Umbilical cord (tissue), 2 donors: ENCODE results near the gene TTC34. TPM values are rescaled to one million over a fixed set of nuclear protein-coding genes. Genes with fewer than 3 reads are reported as not detected.

Source experiments
- DNase-seq: peaks from one replicate; pipeline ENCODE4 v3.0.0-alpha.2; 2015; ENCODE audit warnings: low spot score
- total RNA-seq: library from RNA; depleted of rRNA; stranded (reverse); fragments of >200 nt; gene quantifications from one replicate; pipeline ENCODE4 v1.2.3, GENCODE V29; 2014; ENCODE audit warnings: low replicate concordance; ENCODE audit not compliant: insufficient read depth

TTC34 gene
- total RNA-seq, 1 donor from 2014 or later: under 0.01 TPM

DNA sequence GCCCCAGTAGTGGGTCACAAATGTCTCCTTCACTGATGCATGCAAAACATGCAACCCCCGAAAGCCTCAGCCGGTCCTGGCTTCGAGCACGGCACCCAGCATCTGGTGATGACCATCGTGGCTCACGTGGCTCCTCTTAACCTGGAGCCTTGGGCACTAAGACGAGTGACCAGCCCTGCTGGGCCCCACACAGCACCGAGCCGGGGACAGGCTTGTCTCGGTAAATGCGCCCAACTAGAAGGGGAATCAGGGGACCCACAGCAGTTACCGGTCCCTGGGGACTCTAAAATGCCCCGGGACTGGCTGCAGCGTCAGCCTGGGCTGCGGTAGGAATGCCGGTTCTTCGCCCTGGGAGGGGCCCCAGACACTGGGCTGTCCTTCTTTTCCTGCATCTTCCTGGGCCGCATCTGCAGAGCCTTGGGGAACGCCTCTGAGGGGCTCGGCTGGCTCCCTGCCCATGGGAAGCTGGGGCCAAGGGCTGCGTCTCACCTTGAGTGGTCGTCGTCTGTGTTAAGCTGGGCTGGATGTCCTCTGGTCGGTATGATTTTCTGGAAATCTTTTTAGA, 13.1 kb upstream of the TTC34 start:
- no peak for DNase-seq

DNA sequence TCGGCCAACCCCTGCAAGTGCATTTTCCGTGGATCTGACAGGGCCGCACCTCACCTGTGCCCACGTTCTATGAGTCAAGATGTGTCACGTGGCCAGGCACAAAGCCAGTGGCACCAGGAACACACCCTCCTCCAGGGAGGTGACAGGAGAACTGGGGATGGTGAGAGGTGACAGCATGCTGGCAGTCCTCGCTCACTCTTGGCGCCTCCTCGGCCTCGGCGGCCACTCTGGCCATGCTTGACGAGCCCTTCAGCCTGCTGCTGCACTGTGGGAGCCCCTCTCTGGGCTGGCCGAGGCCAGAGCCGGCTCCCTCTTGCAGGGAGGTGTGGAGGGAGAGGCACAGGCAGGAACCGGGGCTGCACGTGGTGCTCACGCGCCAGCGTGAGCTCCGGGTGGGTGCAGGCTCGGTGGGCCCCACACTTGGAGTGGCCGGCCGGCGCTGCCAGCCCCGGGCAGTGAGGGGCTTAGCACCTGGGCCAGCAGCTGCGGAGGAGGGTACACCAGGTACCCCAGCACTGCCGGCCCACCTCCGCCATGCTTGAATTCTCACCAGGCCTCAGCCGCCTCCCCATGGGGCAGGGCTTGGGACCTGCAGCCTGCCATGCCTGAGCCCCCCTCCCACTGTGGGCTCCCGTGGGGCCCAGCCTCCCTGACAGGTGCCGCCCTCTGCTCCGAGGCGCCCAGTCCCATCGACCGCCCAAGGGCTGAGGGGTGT, 11.6 kb upstream of the TTC34 start:
- DNase-seq: no peak

DNA sequence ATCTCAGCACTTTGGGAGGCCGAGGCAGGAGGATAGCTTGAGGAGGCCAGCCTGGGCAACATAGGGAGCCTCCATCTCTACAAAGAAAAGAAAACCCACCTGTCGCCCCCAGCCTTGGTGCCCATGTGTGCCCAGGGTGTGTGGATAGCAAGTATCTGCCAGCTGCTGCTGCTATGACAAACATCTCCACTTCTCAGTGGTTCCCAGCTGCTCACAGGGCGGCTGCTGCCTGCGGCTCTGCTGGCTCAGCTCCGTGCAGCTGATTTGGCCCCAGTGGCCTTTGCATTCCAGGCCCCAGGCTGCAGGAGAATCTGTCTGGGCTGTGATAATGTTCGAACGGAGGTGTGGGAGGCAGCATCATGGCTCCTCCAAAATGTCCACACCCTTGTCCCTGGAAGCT, 10.6 kb upstream of the TTC34 start:
- no peak for DNase-seq

DNA sequence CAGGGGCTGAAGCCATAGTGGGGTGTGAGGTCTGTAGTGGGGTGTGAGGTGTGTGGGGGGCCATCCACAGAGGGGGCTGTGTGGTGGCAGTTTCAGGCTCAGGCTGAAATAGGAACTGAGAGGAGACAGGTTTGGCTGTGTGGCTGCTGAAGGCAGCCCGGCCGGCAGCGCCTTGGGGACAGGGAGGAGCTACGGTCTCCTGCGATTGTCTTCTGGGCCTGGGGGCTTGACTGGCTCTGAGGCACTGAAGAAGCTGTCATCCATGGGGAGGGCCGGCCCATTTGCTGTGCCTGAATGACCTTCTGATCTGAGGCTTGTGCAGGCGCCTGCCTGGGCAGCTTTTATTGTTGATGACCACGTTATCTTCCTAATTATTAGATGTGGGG, 10.0 kb upstream of the TTC34 start:
- no peak for DNase-seq

DNA sequence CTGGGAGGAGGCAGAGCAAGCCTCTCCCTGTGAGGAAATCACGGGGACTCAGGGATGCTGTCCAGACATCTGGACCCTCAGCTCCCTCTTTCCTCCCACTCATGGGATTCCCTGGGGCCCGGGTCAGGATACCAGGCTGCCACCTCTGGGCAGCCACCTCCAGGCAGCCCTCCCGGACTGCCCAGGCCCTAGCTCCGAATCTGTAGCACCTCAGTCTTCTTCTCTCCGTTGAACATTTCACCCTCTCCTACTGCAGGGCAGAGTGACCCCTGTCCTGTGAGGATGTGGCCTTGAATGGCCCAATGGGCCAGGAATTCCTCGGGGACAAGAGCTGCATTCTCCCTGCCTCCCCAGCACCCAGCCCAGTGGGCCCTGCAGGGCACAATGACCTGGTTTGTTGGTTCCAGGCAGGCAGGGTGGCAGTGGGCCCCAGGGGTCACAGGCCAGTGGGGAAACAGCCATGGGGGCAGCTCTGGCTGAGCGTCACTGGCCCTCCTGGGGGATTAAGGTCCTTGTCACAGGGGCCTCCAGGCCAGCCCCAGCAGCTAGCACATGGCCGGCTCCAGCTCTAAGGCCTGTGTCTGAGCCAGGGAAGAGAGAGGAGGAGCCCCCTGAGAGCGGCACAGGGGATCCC, 9.5 kb upstream of the TTC34 start:
- DNase-seq: no peak

DNA sequence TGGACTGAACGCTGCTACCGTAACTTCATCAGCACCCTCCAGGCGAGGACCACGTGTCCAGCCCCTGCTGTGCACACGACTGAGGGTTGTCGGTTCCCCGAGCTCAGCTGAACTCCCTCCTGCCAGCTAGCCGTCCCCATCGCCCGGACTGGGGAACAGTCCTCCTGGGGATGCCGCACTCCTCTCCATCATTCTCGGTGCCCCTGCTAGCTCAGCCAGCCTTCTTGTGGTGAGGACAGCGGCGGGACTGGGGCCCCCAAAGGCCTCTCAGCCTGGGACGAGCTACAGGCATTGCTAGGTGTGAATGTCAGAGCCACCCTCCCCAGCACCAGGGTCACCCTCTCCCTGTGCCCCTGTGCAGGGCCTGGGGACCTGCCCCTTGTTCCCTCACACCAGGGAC, 8.8 kb upstream of the TTC34 start:
- no peak for DNase-seq

DNA sequence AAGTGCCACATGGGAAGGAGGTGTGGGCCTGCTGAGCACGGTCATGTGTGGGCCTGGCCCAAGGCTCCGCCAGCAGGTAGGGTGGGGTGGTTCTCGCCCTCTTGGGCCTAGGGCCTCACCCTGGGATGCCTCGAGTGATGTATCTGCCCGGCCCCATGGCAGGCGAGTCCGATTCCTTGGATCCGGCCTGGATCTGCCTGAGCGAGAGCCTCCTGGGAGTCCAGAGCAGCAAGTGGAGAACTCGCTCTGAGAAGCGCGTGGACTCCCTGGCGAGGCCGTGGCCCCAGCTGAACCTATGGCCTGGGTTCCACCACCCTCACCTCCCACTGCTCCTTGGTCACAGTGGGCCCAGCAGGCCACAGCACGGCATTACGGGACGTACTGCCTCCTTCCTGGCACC, 8.2 kb upstream of the TTC34 start:
- DNase-seq: no peak

DNA sequence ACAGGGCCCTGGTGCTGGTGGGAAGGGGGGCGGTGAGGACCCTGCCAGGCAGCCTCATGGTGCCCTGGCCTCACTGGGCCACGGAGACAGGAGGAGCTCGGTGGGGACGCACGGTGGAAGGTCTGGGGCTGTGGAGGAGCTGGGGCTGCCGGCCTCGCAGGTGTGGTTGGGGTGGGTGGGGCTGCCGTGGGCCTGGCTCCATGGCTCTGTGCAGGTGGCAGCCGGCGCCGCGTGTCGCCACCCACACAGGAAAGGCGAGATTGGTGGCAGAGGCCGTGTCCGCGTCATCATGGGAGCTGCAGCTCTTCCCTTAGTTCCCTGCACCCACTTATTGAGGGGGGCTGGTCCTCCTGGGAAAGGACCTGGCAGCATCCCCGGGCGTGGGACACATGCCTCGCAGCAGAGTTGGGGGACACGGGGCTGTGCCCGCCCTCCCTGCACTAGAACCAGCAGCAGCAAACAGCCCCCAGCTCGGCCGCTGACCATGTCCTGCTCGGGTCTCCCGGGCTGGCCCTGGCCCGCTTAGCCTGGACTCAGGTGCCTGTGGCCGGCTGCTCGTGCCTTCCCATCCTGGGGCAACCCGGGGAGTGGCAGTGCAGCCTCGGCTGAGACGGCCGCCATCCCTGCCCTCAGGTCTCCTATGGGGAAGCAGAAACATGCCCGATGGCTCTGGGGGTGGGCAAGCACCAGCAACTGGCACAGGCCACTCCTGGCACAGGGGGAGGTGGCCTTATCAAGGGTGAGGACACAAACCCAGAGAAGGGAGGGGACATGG, 7.5 kb upstream of the TTC34 start:
- DNase-seq: no peak

DNA sequence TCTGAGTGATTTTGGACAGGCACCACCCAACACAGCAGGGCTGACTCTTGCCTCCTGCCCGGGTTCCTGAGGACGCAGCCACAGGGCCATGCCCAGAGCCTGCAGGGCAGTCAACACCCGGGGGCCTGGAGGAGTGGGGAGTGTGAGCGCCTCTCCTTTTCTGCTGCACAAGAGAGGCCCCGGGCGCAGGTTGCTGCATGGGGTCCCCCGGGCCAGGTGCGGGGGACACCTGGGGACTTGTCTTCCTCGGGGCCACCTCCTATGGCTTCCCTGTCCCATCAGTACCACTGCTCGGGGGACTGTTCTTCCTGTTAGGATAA, 6.9 kb upstream of the TTC34 start:
- DNase-seq: no peak

DNA sequence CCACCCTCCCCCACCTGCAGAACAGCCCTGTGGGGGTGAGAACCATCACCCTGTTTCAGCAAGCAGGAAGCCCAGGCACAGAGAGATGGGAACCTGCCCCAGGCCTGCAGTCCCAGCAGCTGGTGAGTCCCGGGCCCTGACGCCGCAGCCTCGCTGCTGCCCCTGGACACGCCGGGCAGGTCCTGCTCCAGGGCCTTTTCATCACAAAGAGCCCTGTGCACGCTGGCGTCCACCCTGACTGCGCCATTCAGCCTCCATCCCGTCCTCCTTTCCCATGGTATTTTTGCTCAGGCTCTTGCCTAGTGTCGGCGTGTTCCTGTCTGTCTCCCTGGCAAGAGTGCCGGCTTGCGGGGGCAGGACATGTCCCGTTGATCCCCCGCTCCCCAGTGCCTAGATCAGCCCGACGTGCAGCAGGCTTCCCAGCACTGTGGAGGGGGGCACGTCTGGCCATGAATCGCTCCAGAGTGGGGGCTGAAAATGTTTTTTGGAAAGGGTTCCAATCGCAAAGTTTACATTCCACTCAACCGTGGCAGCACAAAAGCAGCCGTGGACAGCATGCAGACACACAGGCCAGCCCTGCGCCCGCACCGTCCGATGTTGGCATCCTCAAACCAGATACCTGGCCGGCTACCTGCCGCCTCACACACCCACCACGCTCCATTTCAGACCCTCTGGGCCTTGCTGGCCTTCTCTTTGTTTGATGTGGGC, 6.3 kb upstream of the TTC34 start:
- no peak for DNase-seq

DNA sequence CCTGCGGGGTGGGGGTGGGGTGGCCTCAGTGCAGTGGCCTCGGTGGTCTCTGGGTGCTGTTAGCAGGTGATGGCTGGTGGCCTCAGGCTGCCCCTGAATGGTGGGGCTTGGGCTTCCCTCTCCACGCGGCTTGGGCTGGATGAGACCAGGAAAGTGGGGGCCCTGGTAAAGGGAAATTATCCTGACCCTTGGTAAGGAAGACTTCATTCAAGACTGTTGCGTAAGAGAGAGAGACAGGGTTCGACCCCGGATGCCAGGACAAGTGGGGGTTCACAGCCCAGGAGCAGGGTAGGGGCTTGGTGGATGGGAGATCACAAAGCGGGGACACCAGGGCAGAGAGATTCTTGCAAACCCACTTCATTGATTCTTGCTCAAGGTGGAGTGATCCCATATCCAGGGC, 5.5 kb upstream of the TTC34 start:
- DNase-seq: no peak

DNA sequence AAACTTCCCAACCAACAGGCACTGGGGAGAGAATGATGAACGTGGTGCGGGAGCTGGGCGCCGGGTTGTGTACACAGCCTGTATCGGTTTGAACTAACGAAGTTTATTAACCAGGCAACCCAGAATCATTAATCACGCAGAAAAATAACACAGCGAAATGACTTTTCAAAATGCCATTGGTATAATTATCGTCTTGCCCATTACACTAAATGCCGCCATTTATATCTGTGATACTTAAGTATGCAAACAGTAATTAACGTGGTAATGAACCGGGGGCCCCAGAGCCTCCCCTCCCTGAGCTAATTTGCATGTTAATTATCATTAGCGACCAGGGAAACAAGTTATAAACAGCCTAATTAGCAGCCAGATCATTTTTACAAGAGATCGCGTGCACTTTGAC, 5.1 kb upstream of the TTC34 start:
- no peak for DNase-seq

DNA sequence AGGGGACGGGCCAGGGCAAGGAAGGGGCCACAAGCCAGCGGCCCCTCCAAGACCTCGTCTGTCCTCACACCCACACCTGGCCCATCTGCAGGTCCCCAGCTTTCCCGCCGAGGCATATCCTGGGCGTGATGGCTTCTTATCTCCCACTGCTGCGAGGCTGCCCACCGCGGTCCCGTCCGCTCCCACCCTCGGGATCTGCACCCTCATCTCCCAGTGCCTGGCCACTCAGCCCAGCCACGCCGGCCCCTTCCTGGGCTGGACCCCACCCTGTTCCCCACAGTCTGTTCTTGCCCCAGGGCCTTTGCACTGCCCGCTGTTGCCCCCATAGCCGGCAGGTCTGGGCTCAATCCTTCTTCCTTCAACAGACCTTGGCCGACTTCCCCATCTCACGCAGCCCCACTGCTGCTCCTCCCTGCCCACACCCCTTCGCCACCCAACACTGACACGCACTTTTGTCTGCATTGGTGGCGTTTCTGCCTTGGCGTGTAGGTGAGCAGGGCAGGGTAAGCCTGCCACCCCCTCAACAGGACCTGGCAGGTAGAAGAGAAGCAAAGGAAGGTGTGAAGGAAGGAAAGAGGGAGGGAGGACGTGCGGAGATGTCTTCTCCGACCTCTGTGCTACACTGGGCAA, 4.4 kb upstream of the TTC34 start:
- DNase-seq: no peak

DNA sequence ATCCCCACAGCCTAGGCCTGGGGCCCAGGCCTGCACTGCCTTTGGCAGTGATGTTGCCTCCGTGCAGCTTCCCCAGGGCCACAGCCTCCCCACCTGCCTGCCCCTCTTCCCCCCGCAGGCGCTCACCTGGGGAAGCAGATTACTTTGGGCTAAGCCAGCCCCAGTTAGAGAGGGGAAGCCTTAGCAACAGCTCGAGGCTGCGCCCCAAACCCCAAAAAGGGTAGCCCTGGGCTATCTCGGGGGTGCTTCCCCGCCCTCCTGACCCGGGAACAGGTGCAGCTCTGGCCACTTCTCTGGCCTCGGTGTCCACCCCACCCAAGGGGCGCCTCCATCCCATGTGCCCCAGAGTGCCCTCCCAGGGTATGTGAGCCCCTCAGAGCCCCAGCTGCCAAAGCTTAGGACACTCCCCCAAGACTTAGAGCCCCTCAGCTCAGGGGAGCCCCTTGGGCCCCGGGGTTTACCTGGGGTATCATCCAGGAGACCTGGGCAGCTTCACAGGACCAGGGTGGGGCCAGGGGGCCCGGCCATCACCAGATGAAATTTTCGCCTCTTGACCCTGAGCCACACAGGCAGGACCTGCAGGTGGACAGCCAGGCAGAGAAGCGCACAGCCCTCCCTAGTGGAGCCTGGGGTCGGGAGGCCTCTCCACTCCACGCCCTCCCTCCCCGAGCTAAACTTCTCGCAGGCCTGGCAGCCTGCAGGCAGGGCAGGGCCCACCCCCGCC, 3.3 kb upstream of the TTC34 start:
- DNase-seq: no peak

DNA sequence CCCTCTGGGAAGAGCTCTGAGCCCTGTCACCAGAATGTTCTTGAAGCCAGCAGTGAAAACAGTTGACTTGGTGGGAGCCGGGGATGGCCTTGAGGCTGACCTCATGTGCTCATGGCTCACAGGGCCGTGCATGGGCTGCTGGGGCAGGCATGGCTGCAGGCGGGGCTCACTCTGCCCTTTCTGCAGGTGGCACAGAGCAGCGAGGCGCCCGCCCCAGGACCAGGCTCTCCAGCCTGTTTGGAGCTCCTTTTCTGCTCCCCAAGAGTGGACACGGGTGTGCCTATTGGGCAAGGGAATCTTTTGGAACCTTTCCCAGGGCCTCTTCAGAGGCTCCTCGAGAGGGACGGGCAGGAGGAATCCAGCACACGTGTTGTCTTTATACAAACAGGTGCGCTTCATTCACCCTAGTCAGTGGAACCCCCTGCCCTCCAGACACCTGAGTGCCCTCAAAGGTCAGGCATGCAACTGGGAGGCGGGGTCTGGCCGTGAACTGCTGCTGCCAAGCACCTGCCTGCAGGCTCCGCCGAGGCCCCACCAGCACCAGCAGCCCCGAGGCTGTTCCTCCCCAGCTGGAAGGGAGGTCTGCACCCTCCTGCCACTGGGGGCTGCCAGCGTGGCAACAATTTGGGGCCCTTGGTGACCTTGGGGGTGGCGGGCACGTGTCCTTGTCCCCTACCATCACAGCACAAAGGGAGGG, 2.6 kb upstream of the TTC34 start:
- DNase-seq: no peak

DNA sequence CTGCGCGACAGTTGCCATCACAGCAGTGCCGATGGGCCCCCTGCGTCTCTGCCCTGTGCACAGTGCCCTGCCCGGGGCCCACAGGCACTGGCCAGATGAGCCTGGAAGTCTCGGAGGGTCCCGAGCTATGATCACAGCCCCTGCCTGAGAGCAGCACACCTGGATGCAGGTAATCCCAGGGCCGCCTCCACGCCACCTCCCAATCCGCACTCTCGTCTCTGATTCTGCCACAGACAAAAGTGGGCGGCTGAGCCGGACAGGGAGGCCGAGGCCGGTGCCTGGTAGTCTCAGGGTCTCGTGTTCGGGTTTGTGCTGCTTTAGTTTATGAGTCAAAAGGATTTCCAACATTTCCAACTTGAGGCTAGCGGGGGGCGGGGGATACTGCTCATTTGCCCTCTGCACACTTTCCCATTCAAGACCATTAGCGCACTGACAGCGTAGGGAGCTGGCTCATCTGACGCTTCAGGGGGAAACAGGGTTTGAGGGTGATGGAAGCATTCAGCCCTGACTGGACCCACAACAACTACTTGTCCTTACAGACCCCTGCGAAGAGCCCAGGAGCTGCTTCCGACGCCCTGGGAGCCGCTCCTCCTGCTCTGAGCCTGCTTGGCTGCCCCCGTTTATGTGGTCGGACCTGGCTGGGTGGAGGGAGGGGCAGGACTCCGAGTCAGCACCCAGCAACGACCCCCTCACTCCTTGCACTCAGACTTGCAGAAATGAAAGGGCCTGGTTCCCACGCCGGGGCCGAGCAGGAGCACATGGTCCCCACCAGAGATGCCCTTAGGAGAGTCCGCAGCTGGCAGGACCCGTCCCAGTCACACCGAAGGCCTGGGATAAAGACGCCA, 1.8 kb upstream of the TTC34 start:
- no peak for DNase-seq

DNA sequence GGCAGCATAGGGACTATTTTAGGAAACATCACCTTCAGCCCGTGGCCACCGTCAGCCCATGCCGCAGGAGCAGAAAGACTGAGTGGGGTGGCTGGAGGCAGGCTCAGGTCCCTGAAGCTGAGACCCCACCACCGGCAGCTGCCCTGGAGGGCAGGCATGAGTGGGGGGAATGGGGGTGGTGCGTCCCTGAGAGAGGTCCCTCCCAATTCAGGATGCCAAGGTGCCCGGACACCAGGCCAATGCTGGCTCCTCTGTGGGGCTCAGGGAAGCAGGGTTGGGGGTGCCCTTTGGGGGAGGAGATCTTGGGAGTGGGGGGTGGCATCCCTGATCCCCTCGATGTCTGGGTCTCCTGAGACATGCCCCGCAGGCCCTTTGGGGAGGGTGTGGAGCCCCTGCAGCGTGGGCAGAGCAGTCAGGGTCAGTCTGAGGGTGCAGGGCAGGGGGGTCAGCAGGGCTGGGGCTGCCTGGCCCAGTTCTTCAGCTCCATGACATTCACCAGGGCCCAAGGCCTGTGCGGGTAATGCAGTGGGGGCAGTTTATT, 998 bp upstream of the TTC34 start:
- no peak for DNase-seq

DNA sequence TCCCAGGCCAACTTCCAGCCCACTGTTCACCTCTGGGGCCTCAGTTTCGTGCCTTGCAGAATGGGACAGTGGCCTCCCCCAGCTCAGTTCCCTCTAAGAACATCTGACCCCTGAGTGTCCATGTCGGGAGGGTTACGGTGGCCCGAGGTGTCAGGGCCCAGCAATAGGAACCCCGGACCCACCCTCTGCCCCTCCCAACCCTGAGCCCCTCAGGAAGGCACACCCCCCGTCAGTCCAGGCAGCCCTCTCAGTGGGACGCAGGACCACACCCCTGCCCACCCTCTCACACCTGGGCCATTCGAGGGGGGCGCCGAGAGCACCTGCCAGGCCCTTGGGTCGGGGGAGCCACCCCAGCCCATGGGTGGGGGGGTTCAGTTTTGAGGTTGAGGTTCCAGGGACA, 447 bp downstream of the TTC34 start:
- DNase-seq: no peak

DNA sequence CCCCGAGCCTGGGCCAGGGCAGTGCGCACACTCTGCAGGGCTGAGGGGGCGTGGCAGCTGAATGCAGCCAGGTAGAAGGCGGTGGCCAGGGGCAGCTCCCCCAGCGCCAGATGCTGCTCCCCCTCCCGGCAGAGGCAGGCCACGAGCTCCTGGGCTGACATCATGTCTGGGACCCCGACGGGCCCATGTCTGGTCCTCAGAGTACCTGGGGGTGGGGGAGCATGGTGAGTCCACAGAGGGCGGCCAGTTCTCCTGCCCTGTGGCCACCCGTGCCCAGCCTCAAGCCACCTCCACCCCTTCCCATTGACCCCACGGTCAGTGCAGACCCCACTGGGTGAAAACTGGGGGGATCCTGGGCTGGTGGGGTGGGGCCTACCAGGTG, 838 bp downstream of the TTC34 start:
- no peak for DNase-seq
